ENCODE data around the gene SPRR2F. TPM values are rescaled to one million over a fixed set of nuclear protein-coding genes. Genes with fewer than 3 reads are reported as not detected.

SPRR2F gene
- total RNA-seq, 1 donor from 2014 or later = not detected

- DNase-seq = no peak
Observed at GRCh38 chr1:153072806-153073726, 40.2 kb downstream of the SPRR2F start.

DNA sequence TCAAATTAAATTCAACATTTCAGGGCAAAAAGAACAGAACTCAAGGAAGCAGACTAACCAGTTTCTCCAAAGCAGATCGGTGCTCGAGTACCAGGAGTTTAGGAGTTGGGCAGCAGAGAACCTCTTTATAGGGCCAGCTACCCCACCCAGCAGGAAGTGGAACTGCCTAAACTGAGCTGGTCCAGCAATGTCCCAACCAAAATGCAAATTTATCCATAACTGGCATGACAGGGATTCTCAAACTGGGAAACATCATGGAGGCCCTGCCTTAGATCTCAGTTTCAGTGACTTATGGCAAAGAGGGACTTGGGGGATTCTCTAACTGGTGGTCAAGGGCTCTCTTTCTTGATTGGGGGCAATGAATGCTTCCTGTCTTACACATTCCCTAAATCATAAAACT lies 41.8 kb downstream of the SPRR2F start, which contains the start of gene SPRR2B:
TSS of gene SPRR2B (minus strand) at position 101 of the 400 bp plus-strand sequence. CDS start 772 bp downstream, outside the sequence.
- no peak for DNase-seq

GRCh38 chr1:153070243-153070642 lies 43.1 kb downstream of the SPRR2F start:
- no peak for DNase-seq

Other genes starting within 250 kb of the SPRR2F start
- gene SMCP, start 235.2 kb downstream of the SPRR2F start, total RNA-seq = not detected in 2 replicates
- not detected in 2 replicates for gene IVL, start 205.0 kb downstream of the SPRR2F start, total RNA-seq
- not detected in 2 replicates for gene SPRR5, start 166.3 kb downstream of the SPRR2F start, total RNA-seq
- not detected in 2 replicates for gene SPRR4, start 142.9 kb downstream of the SPRR2F start, total RNA-seq
- gene SPRR1A, start 129.4 kb downstream of the SPRR2F start, total RNA-seq = not detected in 2 replicates
- not detected in 2 replicates for gene SPRR3, start 111.8 kb downstream of the SPRR2F start, total RNA-seq
- not detected in 2 replicates for gene SPRR1B, start 82.3 kb downstream of the SPRR2F start, total RNA-seq
- not detected in 2 replicates for gene SPRR2D, start 72.4 kb downstream of the SPRR2F start, total RNA-seq
- gene SPRR2A, start 56.0 kb downstream of the SPRR2F start, total RNA-seq = not detected in 2 replicates
- not detected in 2 replicates for gene SPRR2B, start 41.9 kb downstream of the SPRR2F start, total RNA-seq
- not detected in 2 replicates for gene SPRR2E, start 19.0 kb downstream of the SPRR2F start, total RNA-seq
- gene SPRR2G, start 37.4 kb upstream of the SPRR2F start, total RNA-seq = not detected in 2 replicates
- not detected in 2 replicates for gene LELP1, start 89.9 kb upstream of the SPRR2F start, total RNA-seq
- not detected in 2 replicates for gene PRR9, start 104.1 kb upstream of the SPRR2F start, total RNA-seq
- gene LORICRIN, start 146.2 kb upstream of the SPRR2F start, total RNA-seq = not detected in 2 replicates
- gene PGLYRP3, start 199.4 kb upstream of the SPRR2F start, total RNA-seq = not detected in 2 replicates
- gene PGLYRP4, start 235.3 kb upstream of the SPRR2F start, total RNA-seq = not detected in 2 replicates
- 0.19 and 0.51 TPM in 2 replicates for gene S100A9, start 244.3 kb upstream of the SPRR2F start, total RNA-seq

Data from dermis blood vessel endothelial cell (primary cell).